ENCODE measurements around the gene PRKCA.

The PRKCA gene

DNA sequence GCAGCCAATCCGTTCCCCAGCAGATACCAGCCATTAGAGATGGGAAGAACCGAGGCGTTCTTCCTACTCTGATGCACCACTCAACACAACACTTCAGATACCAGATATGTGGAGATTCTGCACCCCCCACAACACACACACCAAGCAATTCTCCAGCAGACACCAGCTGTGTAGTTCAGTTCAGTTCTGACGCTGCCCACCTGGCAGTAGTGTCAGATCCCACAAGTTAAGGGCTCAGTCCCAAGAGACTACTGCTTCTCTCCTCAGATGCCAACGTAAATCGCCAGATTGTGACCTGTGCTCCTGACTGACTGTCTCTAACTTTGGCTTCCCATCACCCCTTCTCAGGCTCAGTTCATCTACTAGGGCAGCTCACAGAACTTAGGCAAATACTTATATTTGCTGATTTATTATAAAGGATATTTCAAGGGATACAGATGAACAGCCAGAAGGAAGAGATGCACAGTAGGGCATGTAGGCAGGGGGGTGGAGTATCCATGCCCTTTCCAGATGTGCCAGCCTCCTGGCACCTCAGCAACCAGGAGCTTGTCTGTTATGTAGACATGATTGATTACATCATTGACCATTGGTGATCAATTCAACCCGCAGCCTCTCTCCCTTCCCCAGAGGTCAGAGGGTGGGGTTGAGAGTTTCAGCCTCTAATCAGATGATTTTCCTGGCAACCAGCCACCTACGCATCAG is 110.6 kb downstream of the PRKCA start:
- H3K4me1 ChIP-seq (ENCODE audit: insufficient read depth, low read length), result peaks cover 3% of the 10 kb centered on the region
- no peak overlapping the region for H2AFZ ChIP-seq (ENCODE audit: low read depth, low read length)
- no peaks in the 10 kb centered on the region for H3K36me3 ChIP-seq (ENCODE audit: insufficient read depth, low read length)
- H3K27me3 ChIP-seq (ENCODE audit: insufficient read depth, low read length), result no peaks in the 10 kb centered on the region
- no peaks in the 10 kb centered on the region for H3K9me3 ChIP-seq (ENCODE audit: low read length)
- H3K4me3 ChIP-seq (ENCODE audit: low read length), result no peak overlapping the region

DNA sequence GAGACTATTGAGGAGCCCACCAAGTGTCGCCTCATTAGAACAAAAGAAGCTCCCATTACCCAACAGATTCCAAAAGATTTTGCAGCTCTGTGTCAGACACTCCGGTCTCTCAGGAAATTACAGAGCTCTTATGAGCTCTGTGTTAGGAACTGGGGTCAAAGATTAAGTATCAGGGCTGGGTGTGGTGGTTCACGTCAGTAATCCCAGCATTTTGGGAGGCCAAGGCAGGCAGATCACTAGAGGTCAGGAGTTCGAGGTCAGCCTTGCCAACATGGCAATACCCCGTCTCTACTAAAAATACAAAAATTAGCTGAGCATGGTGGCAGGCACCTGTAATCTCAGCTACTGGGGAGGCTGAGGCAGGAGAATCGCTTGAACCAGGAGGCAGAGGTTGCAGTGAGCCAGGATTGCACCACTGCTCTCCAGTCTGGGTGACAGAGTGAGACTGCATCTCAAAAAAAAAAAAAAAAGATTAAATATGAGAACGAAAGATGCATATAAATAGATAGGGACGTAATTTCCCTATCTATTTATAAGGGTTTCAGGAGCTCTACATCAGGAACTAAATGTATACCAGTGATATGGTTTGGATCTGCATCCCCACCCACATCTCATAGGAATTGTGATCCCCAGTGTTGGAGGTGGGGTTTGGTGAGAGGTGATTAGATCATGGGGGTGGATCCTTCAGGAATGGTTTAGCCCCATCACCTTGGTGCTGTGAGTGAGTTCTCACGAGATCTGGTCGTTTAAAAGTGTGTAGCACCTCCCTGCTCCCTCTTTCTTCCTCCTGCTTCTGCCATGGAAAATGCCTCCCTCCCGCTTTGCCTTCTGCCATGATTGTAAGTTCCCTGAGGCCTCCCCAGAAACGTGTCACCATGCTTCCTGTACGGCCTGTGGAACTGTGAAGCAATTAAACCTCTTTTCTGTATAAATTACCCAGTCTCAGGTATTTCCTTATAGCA is 111.4 kb downstream of the PRKCA start:
- Histone ChIP-seq H2AFZ (ENCODE audit: low read depth, low read length) (no peak overlapping the region), H3K27me3 (ENCODE audit: insufficient read depth, low read length) (no peaks in the 10 kb centered on the region), H3K9me3 (ENCODE audit: low read length) (no peaks in the 10 kb centered on the region), H3K36me3 (ENCODE audit: insufficient read depth, low read length) (no peaks in the 10 kb centered on the region), H3K4me1 (ENCODE audit: insufficient read depth, low read length) (peaks cover 3% of the 10 kb centered on the region), H3K4me3 (ENCODE audit: low read length) (no peak overlapping the region)

GRCh38 chr17:66414561-66415175 is 112.3 kb downstream of the PRKCA start:
- H3K4me3 ChIP-seq (ENCODE audit: low read length), result no peak overlapping the region
- H2AFZ ChIP-seq (ENCODE audit: low read depth, low read length), result no peak overlapping the region
- peaks cover 3% of the 10 kb centered on the region for H3K4me1 ChIP-seq (ENCODE audit: insufficient read depth, low read length)
- H3K27me3 ChIP-seq (ENCODE audit: insufficient read depth, low read length), result no peaks in the 10 kb centered on the region
- H3K36me3 ChIP-seq (ENCODE audit: insufficient read depth, low read length), result no peaks in the 10 kb centered on the region
- no peaks in the 10 kb centered on the region for H3K9me3 ChIP-seq (ENCODE audit: low read length)

GRCh38 chr17:66415366-66416206 is 113.2 kb downstream of the PRKCA start:
- Histone ChIP-seq H2AFZ (ENCODE audit: low read depth, low read length) (no peak overlapping the region), H3K36me3 (ENCODE audit: insufficient read depth, low read length) (no peaks in the 10 kb centered on the region), H3K9me3 (ENCODE audit: low read length) (no peaks in the 10 kb centered on the region), H3K4me3 (ENCODE audit: low read length) (no peak overlapping the region), H3K27me3 (ENCODE audit: insufficient read depth, low read length) (no peaks in the 10 kb centered on the region), H3K4me1 (ENCODE audit: insufficient read depth, low read length) (peaks cover 5% of the 10 kb centered on the region)

DNA sequence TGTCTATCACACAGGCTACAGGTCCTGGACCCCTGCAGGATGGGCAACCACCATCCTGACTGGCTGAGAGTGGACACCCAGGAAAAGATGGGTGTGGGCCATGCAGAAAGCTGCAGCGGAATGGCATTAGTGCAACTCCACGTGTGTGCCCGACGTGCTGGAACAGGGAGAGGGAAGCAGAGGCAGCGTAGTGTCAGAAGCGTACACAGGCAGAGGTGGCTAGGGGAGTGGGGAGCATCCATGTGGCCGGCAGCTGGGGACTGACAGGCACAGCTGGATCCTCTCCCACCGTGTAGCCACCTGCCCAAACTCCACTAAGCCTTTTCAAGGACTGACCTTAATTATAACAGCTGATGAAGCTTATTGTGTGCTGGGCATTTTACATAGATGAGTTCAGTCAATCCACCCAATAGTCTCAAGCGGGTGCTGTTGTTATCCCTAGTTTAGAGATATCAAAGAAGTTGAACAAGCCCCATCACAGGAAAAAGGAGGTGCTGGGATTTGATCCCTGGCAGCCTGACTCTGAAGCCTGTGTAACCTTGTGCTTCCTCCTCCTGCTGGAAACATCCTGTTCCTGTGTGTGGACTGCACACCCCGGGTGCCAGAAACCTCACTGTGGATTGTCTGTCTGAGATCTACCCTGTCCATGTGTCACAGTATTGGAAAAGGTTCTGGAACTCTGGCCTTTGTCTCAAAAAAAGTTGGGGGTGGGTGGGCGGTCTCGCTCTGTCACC is 114.0 kb downstream of the PRKCA start:
- Histone ChIP-seq H2AFZ (ENCODE audit: low read depth, low read length) (no peak overlapping the region), H3K27me3 (ENCODE audit: insufficient read depth, low read length) (no peaks in the 10 kb centered on the region), H3K36me3 (ENCODE audit: insufficient read depth, low read length) (no peaks in the 10 kb centered on the region), H3K9me3 (ENCODE audit: low read length) (no peaks in the 10 kb centered on the region), H3K4me1 (ENCODE audit: insufficient read depth, low read length) (peaks cover 13% of the 10 kb centered on the region), H3K4me3 (ENCODE audit: low read length) (no peak overlapping the region)

- Histone ChIP-seq H3K36me3 (ENCODE audit: insufficient read depth, low read length) (no peaks in the 10 kb centered on the region), H3K27me3 (ENCODE audit: insufficient read depth, low read length) (no peaks in the 10 kb centered on the region), H3K9me3 (ENCODE audit: low read length) (no peaks in the 10 kb centered on the region), H3K4me3 (ENCODE audit: low read length) (no peak overlapping the region), H2AFZ (ENCODE audit: low read depth, low read length) (no peak overlapping the region), H3K4me1 (ENCODE audit: insufficient read depth, low read length) (peaks cover 13% of the 10 kb centered on the region)
These were observed 114.9 kb downstream of the PRKCA start for GRCh38 chr17:66417300-66417719.

- Histone ChIP-seq H3K4me3 (ENCODE audit: low read length) (no peak overlapping the region), H2AFZ (ENCODE audit: low read depth, low read length) (no peak overlapping the region), H3K27me3 (ENCODE audit: insufficient read depth, low read length) (no peaks in the 10 kb centered on the region), H3K4me1 (ENCODE audit: insufficient read depth, low read length) (peaks cover 24% of the 10 kb centered on the region), H3K9me3 (ENCODE audit: low read length) (no peaks in the 10 kb centered on the region), H3K36me3 (ENCODE audit: insufficient read depth, low read length) (no peaks in the 10 kb centered on the region)
These were observed 118.6 kb downstream of the PRKCA start for GRCh38 chr17:66420961-66421371.

DNA sequence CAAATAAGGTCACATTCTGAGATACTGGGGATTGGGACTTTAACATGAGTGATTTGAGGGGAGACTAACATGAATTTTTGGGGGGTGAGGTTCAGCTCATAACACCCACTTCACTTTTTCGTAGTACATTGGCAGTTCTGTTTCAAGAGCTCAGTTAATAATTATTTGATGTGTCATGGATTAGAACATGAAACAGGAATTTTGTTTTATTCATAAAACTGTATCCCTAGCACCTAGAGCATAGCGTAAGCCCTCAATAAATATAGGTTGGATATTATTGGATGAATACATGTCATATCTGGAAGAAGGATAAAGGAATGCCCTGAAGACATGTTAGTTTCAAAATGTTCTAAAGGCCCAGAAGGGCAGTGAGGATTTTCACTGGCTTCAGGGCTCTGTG is 119.8 kb downstream of the PRKCA start:
- Histone ChIP-seq H3K36me3 (ENCODE audit: insufficient read depth, low read length) (no peaks in the 10 kb centered on the region), H3K9me3 (ENCODE audit: low read length) (peaks cover 2% of the 10 kb centered on the region), H3K4me1 (ENCODE audit: insufficient read depth, low read length) (peaks cover 24% of the 10 kb centered on the region), H2AFZ (ENCODE audit: low read depth, low read length) (no peak overlapping the region), H3K4me3 (ENCODE audit: low read length) (no peak overlapping the region), H3K27me3 (ENCODE audit: insufficient read depth, low read length) (no peaks in the 10 kb centered on the region)

DNA sequence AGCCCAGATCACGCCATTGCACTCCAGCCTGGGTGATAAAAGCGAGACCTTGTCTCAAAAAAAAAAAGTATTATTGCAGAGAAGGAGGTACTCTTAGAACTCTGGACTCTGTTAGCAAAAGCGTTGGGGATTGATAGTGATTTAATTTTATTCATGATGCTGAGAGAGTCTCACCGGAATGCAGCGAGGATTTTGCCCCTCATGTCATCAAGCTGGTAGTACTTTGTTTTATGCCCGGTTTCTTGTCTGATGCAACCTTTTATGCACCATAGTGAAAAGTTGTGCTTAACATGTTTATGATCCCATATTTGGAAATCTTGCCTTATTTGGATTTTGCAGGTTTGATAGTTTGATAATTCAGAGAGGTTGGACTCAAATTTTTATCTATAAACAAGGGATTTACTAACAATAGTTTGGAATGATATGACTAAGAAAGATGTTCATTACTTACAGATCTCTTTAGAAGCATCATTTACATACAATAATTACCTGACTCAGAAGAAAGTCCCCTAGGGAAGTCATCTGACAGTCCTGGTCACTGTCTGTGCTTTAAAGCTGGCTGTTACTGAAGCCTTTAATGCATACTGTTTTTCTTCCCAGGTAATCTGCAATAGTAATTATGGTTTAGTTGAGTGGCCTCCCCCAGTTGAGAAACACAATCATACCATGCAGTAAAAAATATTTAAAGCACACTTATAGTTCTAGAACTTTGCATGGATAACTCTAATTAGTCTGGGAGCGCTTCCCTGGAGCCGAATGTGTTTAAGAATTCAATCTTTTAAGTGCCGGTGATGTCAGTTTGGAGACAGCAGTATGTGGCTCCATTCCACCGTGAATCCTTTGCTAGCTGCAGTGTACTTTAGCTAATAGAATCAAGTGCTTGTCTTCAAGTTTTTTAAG is 120.9 kb downstream of the PRKCA start:
- H2AFZ ChIP-seq (ENCODE audit: low read depth, low read length), result no peak overlapping the region
- H3K27me3 ChIP-seq (ENCODE audit: insufficient read depth, low read length), result no peaks in the 10 kb centered on the region
- H3K9me3 ChIP-seq (ENCODE audit: low read length), result peaks cover 2% of the 10 kb centered on the region
- H3K4me3 ChIP-seq (ENCODE audit: low read length), result no peak overlapping the region
- peaks cover 24% of the 10 kb centered on the region for H3K4me1 ChIP-seq (ENCODE audit: insufficient read depth, low read length)
- no peaks in the 10 kb centered on the region for H3K36me3 ChIP-seq (ENCODE audit: insufficient read depth, low read length)

DNA sequence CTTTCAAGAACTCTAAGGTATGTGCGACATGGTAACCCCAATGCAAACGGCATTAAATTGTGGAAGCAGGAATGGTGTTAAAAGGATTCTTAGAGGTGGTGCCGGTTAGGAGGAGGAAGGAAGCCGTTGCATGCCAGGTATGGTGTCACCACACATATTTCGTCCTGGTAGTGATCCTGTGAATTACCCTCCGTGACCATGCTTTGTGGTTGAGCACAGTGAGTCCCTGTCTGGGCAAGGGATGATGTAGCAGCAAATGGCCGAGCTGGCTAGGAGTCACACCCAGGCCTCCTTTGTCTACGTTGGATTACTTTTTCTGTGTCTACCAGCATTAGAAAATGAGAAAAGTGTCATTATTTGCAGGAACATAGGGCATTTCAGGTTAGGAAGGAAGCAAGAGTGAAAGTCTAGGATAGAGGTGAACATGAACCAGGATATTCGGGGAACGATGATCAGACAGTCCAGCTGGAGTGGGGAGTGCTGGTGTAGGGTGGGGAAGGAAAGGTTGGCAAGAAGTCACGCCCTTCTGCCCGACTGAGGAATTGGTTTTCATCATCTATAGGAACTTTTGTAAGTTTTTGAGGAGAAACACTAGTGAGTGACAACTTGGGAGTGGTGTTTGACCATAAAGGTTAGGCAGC is 123.5 kb downstream of the PRKCA start:
- peaks cover 2% of the 10 kb centered on the region for H3K9me3 ChIP-seq (ENCODE audit: low read length)
- no peaks in the 10 kb centered on the region for H3K27me3 ChIP-seq (ENCODE audit: insufficient read depth, low read length)
- H2AFZ ChIP-seq (ENCODE audit: low read depth, low read length), result no peak overlapping the region
- no peak overlapping the region for H3K4me3 ChIP-seq (ENCODE audit: low read length)
- no peaks in the 10 kb centered on the region for H3K36me3 ChIP-seq (ENCODE audit: insufficient read depth, low read length)
- H3K4me1 ChIP-seq (ENCODE audit: insufficient read depth, low read length), result peaks cover 25% of the 10 kb centered on the region

- Histone ChIP-seq H3K27me3 (ENCODE audit: insufficient read depth, low read length) (no peaks in the 10 kb centered on the region), H3K9me3 (ENCODE audit: low read length) (peaks cover 2% of the 10 kb centered on the region), H3K4me1 (ENCODE audit: insufficient read depth, low read length) (peaks cover 26% of the 10 kb centered on the region), H2AFZ (ENCODE audit: low read depth, low read length) (no peak overlapping the region), H3K4me3 (ENCODE audit: low read length) (no peak overlapping the region), H3K36me3 (ENCODE audit: insufficient read depth, low read length) (no peaks in the 10 kb centered on the region)
These were observed 124.1 kb downstream of the PRKCA start for GRCh38 chr17:66426397-66427033.

All from neuron (in vitro differentiated cells).